Measurements from ENCODE around the gene RFC3. TPM values are rescaled to one million over a fixed set of nuclear protein-coding genes. Genes with fewer than 3 reads are reported as not detected.

Gene RFC3
- total and polyA plus RNA-seq, 4 donors = 4.4 to 8.3 (median 5.3) TPM

DNA sequence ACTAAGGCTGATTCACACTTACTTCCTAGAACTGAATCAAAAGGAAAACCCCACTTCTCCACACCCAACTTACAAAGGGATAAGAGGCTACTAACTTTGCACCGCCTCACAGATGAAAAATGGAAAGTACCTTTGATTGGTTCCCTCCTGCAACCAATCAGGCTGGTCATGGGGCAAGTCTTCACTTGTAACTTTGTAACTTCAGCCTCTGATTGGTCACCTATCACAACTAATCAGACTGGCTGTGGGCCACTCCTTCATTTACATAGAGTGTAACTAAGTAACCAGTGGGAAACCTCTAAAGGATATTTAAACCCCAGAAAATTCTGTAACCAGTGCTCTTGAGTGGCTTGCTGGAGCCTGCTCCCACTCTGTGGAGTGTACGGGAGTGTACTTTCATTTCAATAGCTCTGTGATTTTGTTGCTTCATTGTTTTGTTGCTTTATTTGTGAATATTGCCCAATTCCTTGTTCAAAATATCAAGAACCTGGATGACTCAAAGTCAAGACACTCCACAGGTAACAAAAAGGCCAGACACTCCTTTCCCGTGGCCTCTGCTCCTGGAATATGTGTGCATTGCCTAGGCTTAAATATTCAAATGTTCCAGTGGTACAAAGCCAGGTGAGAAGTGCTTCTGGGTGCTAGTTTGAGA lies 50.5 kb downstream of the RFC3 start:
- ATAC-seq (ENCODE audit: low FRiP score) (no peak), DNase-seq (no peak)
- Histone ChIP-seq H3K27ac (ENCODE audit: low read depth in 1 of 2, low read length in 2 of 2) (no peak overlapping the region), H3K4me3 (ENCODE audit: low read length in 2 of 2) (no peak overlapping the region), H3K27me3 (ENCODE audit: control insufficient read depth in 1 of 2, insufficient read depth in 2 of 2, low read length in 1 of 2) (no peaks in the 10 kb centered on the region), H3K9me3 (ENCODE audit: control insufficient read depth, low read length) (no peaks in the 10 kb centered on the region), H3K4me1 (ENCODE audit: control insufficient read depth in 1 of 2, insufficient read depth in 2 of 2, low read length in 2 of 2) (no peaks in the 10 kb centered on the region), H3K36me3 (ENCODE audit: control insufficient read depth in 1 of 2, insufficient read depth in 2 of 2, low read length in 1 of 2) (no peaks in the 10 kb centered on the region)
- intact Hi-C loops (cut with DNase I) = no loop called here
- 97 to 99% methylated on average over 3 of the region's 3 CpGs for WGBS, 2 donors

DNA sequence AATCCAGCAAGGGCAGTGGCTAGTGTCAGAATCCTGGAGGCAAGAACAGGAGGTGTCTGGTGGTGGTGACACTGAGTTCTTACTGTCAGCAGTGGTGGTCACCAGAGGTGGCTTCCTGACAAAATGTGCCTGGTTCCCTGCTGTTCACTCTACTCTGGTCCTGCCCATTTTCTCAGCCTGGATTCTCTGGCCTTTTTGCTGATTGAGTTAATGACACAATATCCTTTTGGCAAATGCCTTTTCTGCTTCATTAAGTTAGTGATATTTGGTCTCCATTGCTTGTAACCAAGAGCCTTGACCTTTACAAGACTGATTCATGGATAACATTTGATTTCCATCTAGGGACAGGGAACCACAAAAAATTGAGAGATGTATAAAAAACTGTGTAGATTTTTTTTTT lies 51.1 kb downstream of the RFC3 start:
- Histone ChIP-seq H3K4me3 (ENCODE audit: low read length in 2 of 2) (no peak overlapping the region), H3K27ac (ENCODE audit: low read depth in 1 of 2, low read length in 2 of 2) (no peak overlapping the region), H3K36me3 (ENCODE audit: control insufficient read depth in 1 of 2, insufficient read depth in 2 of 2, low read length in 1 of 2) (no peaks in the 10 kb centered on the region), H3K4me1 (ENCODE audit: control insufficient read depth in 1 of 2, insufficient read depth in 2 of 2, low read length in 2 of 2) (no peaks in the 10 kb centered on the region), H3K9me3 (ENCODE audit: control insufficient read depth, low read length) (no peaks in the 10 kb centered on the region), H3K27me3 (ENCODE audit: control insufficient read depth in 1 of 2, insufficient read depth in 2 of 2, low read length in 1 of 2) (no peaks in the 10 kb centered on the region)
- intact Hi-C loops (cut with DNase I) = no loop called here
- no peak for DNase-seq
- ATAC-seq (ENCODE audit: low FRiP score) = no peak

DNA sequence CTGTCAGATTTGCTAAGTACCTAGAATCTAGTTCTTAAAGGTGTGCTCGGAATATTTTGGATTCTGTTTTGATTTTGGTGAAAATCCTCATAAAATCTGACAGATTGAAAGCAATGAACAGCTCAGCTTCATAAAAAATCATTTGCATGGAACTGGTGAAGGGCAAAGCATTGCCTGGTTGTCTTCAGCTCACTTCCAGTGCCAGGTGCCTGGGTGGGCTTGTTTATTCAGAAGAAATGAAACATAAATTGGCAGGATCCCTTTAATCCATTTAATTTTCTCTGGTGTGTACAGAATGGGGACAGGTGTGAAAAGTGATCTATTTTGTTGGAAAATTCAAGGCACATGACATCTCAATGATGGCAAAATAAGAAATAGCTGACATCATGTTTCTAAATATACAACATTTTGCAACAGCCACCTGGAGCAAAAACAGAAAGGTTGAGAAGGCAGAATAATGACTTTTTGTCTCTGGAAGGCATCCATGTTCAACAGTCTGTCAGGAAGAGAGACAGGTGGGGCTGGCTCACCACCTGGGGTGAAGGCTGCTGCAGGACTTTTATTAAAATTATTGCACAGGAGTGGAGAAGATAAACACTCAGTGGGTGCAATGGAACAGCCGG lies 52.2 kb downstream of the RFC3 start:
- H3K4me1 ChIP-seq (ENCODE audit: control insufficient read depth in 1 of 2, insufficient read depth in 2 of 2, low read length in 2 of 2) = no peaks in the 10 kb centered on the region
- no peak overlapping the region for H3K27ac ChIP-seq (ENCODE audit: low read depth in 1 of 2, low read length in 2 of 2)
- no peak for DNase-seq
- no peak overlapping the region for H3K4me3 ChIP-seq (ENCODE audit: low read length in 2 of 2)
- no peaks in the 10 kb centered on the region for H3K9me3 ChIP-seq (ENCODE audit: control insufficient read depth, low read length)
- intact Hi-C loops (cut with DNase I) = no loop called here
- no peak for ATAC-seq (ENCODE audit: low FRiP score)
- no peaks in the 10 kb centered on the region for H3K27me3 ChIP-seq (ENCODE audit: control insufficient read depth in 1 of 2, insufficient read depth in 2 of 2, low read length in 1 of 2)
- H3K36me3 ChIP-seq (ENCODE audit: control insufficient read depth in 1 of 2, insufficient read depth in 2 of 2, low read length in 1 of 2) = no peaks in the 10 kb centered on the region
- 93% methylated on average over 2 of the region's 2 CpGs for WGBS, 2 donors

DNA sequence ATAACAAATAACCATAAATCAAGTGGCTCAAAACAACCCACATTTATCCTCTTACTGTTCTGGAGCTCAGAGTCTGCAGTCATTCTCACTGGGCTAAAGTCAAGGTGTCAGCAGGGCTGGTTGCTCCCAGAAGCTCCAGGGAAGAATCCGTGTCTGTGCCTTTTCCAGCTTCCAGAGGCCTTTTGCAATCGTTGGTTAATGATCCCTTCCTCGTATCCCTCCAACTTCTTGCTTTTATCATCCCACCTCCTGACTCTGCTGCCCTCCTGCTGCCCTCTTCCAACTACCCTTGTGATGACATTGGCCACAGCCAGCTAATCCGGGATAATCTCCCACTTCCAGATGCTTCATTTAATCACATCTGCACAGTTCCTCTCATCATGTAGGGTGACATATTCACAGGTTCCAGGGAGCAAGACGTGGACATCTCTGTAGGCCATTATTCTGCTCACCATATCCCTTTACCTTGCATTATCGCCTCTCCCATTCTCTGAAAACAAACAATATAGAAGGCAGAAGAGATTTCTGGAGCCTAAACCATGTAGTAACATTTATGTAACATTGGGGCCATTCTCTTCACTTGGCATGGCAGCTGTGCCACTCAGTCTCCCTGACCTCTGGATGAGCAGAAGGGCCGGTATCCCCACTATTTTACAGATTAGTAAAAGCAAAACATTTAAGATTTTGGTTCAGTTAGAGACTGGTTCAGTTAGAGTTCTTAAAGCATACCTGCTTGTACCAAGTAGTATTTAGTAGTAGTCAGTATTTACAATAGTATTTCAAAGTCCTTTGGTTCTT lies 53.5 kb downstream of the RFC3 start:
- Histone ChIP-seq H3K36me3 (ENCODE audit: control insufficient read depth in 1 of 2, insufficient read depth in 2 of 2, low read length in 1 of 2) (no peaks in the 10 kb centered on the region), H3K4me1 (ENCODE audit: control insufficient read depth in 1 of 2, insufficient read depth in 2 of 2, low read length in 2 of 2) (no peaks in the 10 kb centered on the region), H3K27me3 (ENCODE audit: control insufficient read depth in 1 of 2, insufficient read depth in 2 of 2, low read length in 1 of 2) (no peaks in the 10 kb centered on the region), H3K27ac (ENCODE audit: low read depth in 1 of 2, low read length in 2 of 2) (no peak overlapping the region), H3K9me3 (ENCODE audit: control insufficient read depth, low read length) (no peaks in the 10 kb centered on the region), H3K4me3 (ENCODE audit: low read length in 2 of 2) (no peak overlapping the region)
- ATAC-seq (ENCODE audit: low FRiP score) (no peak), DNase-seq (no peak)
- intact Hi-C loops (cut with DNase I) = no loop called here
- WGBS, 2 donors = 91 to 94% methylated on average over 7 of the region's 7 CpGs

DNA sequence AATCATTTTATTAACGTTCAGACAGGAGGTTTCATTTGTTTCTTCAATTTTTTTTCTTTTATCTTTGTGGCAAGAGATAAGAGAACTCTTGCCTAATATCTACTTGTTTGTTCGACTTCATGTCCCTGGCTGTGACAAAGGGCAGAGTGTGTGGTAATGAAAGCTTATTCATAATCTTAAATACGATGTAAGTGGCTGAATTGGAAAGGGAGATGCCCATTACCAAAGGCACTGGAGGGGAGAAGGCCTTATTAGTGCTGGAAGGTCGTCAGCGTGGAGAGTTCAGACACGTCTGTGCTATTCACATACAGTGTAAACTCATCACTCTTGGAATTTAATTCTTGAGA lies 54.0 kb downstream of the RFC3 start:
- DNase-seq (no peak), ATAC-seq (ENCODE audit: low FRiP score) (no peak)
- Histone ChIP-seq H3K27me3 (ENCODE audit: control insufficient read depth in 1 of 2, insufficient read depth in 2 of 2, low read length in 1 of 2) (no peaks in the 10 kb centered on the region), H3K4me3 (ENCODE audit: low read length in 2 of 2) (no peak overlapping the region), H3K36me3 (ENCODE audit: control insufficient read depth in 1 of 2, insufficient read depth in 2 of 2, low read length in 1 of 2) (no peaks in the 10 kb centered on the region), H3K4me1 (ENCODE audit: control insufficient read depth in 1 of 2, insufficient read depth in 2 of 2, low read length in 2 of 2) (no peaks in the 10 kb centered on the region), H3K9me3 (ENCODE audit: control insufficient read depth, low read length) (no peaks in the 10 kb centered on the region), H3K27ac (ENCODE audit: low read depth in 1 of 2, low read length in 2 of 2) (no peak overlapping the region)
- intact Hi-C loops (cut with DNase I) = no loop called here
- 69 to 73% methylated on average over 6 of the region's 6 CpGs for WGBS, 2 donors

DNA sequence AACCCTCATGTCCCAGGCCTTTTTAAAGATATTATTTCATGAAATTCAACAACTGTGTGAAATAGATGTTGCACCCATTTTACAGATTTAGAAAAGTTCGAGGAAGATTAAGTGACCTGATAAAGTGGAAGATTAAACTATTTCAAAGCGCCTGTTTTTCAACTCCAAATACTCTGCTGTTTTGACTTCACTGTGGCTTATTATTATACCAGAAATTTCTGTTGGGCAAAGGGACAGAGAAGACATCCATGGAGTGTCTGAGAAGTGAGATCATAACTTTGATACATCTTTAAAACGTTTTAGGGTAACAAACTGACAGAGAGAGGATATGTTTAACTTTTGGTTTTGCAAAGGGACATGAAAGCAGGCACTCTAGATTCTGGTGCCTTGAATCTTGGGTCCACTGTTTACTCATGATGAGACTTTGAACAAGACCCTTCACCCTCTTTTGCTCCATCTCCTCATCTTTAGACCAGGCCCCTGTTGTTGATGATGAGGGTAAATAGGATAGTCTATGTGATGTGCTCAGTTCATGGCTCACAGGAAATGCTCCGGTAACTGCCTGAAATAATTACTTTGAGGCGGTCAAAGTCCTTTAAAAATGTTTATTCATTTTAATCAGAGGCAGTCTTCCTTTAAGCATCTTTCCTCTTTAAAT lies 55.4 kb downstream of the RFC3 start:
- ATAC-seq (ENCODE audit: low FRiP score) (no peak), DNase-seq (no peak)
- 81 to 82% methylated on average over 5 of the region's 5 CpGs for WGBS, 2 donors
- Histone ChIP-seq H3K4me3 (ENCODE audit: low read length in 2 of 2) (no peak overlapping the region), H3K36me3 (ENCODE audit: control insufficient read depth in 1 of 2, insufficient read depth in 2 of 2, low read length in 1 of 2) (no peaks in the 10 kb centered on the region), H3K27ac (ENCODE audit: low read depth in 1 of 2, low read length in 2 of 2) (no peak overlapping the region), H3K27me3 (ENCODE audit: control insufficient read depth in 1 of 2, insufficient read depth in 2 of 2, low read length in 1 of 2) (no peaks in the 10 kb centered on the region), H3K9me3 (ENCODE audit: control insufficient read depth, low read length) (no peaks in the 10 kb centered on the region), H3K4me1 (ENCODE audit: control insufficient read depth in 1 of 2, insufficient read depth in 2 of 2, low read length in 2 of 2) (no peaks in the 10 kb centered on the region)
- intact Hi-C loops (cut with DNase I) = no loop called here

DNA sequence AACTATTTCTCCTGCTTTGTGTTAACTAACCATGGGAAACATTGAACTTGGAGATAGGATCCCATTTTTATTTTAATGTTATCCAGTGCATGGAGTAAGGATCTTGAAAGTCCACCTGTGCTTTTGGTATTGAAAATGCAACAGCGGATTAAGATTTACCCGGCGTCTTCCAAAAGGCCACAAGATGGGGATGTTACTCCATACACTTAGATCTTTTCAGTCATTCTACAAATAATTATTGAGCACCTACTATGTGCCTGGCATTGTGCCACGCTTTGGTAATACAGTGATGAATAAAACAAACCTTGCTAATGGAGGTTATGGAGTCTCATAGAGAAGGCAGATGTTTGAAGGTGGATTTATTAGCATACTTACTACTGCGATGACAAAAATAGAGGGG lies 56.9 kb downstream of the RFC3 start:
- H3K27ac ChIP-seq (ENCODE audit: low read depth in 1 of 2, low read length in 2 of 2) = no peak overlapping the region
- 93% methylated on average over 5 of the region's 5 CpGs for WGBS, 2 donors

DNA sequence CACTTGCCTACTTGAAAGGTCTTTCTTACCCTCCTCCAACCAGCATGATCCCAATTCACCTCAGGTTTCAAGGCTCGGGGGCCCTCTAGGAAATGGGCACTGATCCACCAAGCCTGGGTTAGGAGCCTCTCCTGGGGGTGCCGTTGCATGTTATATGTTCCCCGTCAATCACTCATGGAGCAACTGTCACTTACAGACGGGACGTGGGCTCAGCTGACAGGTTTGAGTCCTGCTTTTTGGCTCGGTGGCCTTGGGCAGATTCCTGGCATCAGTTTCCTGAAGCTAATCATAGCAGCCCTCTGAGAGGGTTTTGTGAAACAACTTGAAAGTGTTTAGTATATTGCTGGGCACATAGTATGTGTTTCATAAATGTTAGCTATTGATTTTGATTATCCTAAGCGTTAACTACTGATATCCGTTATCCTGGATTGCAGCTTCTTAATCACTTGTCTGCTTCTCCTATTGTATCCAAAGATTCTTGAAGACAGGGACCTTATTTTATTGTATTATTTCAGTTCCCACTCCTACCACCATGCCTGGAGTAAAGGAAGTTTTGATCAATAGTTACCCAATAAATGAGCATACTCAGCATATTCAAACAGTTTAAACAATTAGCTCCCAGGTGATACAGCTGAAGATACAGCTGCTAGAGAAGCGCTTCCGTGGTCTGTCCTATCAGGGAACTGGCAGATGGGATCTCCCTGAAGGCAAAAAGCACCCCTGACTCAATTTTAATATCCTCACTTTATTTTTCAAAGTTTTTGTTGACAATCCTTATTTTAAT lies 57.9 kb downstream of the RFC3 start:
- DNase-seq (no peak), ATAC-seq (ENCODE audit: low FRiP score) (no peak)
- peaks cover 2% of the 10 kb centered on the region for H3K9me3 ChIP-seq (ENCODE audit: control insufficient read depth, low read length)
- H3K4me3 ChIP-seq (ENCODE audit: low read length in 2 of 2) = no peak overlapping the region
- no peaks in the 10 kb centered on the region for H3K27me3 ChIP-seq (ENCODE audit: control insufficient read depth in 1 of 2, insufficient read depth in 2 of 2, low read length in 1 of 2)
- WGBS, 2 donors = 61% methylated on average over 10 of the region's 10 CpGs
- H3K27ac ChIP-seq (ENCODE audit: low read depth in 1 of 2, low read length in 2 of 2) = no peak overlapping the region
- H3K36me3 ChIP-seq (ENCODE audit: control insufficient read depth in 1 of 2, insufficient read depth in 2 of 2, low read length in 1 of 2) = no peaks in the 10 kb centered on the region
- H3K4me1 ChIP-seq (ENCODE audit: control insufficient read depth in 1 of 2, insufficient read depth in 2 of 2, low read length in 2 of 2) = no peaks in the 10 kb centered on the region
- intact Hi-C loops (cut with DNase I) = no loop called here

More for the DNA sequence above, 56.9 kb downstream of the RFC3 start:
- H3K27me3 ChIP-seq (ENCODE audit: control insufficient read depth in 1 of 2, insufficient read depth in 2 of 2, low read length in 1 of 2) = no peaks in the 10 kb centered on the region
- no peaks in the 10 kb centered on the region for H3K4me1 ChIP-seq (ENCODE audit: control insufficient read depth in 1 of 2, insufficient read depth in 2 of 2, low read length in 2 of 2)
- ATAC-seq (ENCODE audit: low FRiP score) (no peak), DNase-seq (no peak)
- intact Hi-C loops (cut with DNase I) = no loop called here
- no peaks in the 10 kb centered on the region for H3K36me3 ChIP-seq (ENCODE audit: control insufficient read depth in 1 of 2, insufficient read depth in 2 of 2, low read length in 1 of 2)
- H3K9me3 ChIP-seq (ENCODE audit: control insufficient read depth, low read length) = peaks cover 2% of the 10 kb centered on the region
- no peak overlapping the region for H3K4me3 ChIP-seq (ENCODE audit: low read length in 2 of 2)
